NCI-H1417 treated with DMSO at 0.1 percent for 48 hours (cell line): ENCODE data around the gene NMRK2.
"Not testable (repeated sequence)": the region's sequence is repeated elsewhere in the genome, so short reads cannot be mapped to it uniquely, and the experiment has no call there.

Source experiments
- DNase-seq: peaks from one replicate; lab custom pipeline; 2025; lab: John Stamatoyannopoulos, UW

NMRK2 gene

DNA sequence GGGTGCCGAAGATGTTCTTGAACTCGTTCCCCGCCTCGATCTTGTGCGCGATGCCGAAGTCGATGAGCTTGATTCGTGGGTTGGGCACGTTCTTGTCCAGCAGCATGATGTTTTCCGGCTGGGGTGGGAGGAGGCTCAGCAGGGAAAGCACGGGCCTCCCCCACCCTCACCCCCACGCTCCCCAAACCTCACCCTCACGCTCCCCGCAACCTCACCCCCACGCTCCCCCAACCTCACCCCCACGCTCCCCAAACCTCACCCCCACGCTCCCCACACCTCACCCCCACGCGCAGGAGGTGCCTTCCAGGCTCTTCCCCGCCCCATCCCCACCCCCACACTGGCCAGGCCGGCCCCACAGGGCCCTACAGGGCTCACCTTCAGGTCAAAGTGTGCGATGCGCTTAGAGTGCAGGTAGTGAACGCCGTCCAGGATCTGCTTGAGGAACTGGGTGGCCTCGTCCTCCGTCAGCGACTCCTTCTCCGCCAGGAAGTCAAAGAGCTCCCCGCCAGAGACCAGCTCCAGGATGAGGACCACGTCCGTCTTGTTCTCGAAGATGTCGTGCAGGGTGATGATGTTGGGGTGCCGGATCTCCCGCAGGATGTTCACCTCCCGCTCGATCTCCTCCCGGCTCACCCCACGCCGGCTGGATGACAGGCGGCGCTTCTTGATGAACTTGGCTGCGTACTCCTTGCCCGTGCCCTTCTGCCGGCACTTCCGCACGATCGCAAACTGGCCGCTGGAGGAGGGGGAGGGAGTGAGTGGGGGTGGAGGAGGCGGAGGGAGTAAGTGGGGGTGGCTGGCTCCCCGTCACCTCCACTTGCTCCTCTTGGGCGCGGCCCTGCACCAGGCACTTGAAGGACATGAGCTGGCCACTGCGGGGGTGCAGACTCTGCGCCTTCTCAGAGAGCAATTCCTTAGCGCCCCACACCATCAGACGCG lies 31.7 kb downstream of the NMRK2 start:
- no peak for DNase-seq

DNA sequence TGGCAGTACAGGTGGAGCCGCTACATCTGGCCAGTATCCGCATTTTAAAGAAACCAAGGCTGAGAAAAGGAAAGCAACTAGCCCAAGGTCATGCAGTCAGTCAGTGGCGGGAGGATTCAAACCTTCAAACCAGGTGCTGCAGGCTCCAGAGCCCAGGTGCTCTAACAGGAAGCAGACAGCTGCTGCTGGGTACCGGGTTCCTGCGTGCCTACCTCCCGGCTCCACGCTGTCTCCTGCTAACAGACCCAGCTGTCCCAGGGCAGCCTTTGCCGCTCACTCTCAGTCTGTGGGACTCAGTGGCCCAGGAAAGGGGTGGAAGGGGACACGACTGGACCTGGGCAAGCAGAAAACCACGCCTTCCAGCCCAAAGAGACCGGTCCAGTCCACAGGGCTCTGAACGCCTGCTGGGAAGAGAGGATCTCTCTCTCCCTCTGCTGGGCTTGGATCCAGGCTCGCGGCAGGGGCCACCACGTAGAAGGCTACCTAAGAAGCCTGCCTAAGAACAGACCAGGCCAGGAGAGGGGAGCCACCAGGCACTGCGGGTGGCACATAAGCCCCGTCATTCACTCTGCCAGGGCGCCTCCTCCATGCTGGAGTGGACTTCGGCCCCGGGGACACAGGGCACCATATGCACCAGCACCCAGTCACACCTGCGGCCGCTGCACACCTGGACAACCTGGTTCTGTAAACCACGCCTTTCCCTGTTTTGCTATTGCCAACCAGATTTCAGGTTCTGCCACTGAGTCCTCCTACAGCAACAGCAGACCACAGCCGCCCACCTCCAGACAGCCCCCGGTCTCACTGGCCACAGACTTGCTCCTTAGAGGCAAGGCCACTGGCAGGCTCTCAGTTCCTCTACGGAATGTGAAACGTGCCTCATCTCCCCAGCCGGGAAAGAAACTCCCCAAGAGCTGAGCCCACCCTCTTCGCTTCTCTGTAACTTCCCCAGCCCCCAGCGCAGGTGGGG lies 33.5 kb downstream of the NMRK2 start:
- DNase-seq, result no peak

DNA sequence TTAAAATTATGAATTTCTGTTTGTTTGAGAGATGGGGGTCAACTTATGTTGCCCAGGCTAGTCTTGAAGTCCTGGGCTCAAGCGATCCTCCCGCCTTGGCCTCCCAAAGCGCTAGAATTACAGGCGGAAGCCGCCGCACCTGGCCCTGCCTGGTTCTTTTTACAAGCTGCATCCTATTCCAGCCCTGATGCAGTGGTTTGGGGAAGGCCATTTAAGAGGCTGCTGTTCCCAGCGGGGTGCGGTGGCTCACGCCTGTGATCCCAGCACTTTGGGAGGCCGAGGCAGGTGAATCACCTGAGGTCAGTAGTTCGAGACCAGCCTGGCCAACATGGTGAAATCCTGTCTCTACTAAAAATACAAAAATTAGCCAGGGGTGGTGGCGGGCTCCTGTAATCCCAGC lies 35.1 kb downstream of the NMRK2 start:
- DNase-seq, result not testable (repeated sequence)

DNA sequence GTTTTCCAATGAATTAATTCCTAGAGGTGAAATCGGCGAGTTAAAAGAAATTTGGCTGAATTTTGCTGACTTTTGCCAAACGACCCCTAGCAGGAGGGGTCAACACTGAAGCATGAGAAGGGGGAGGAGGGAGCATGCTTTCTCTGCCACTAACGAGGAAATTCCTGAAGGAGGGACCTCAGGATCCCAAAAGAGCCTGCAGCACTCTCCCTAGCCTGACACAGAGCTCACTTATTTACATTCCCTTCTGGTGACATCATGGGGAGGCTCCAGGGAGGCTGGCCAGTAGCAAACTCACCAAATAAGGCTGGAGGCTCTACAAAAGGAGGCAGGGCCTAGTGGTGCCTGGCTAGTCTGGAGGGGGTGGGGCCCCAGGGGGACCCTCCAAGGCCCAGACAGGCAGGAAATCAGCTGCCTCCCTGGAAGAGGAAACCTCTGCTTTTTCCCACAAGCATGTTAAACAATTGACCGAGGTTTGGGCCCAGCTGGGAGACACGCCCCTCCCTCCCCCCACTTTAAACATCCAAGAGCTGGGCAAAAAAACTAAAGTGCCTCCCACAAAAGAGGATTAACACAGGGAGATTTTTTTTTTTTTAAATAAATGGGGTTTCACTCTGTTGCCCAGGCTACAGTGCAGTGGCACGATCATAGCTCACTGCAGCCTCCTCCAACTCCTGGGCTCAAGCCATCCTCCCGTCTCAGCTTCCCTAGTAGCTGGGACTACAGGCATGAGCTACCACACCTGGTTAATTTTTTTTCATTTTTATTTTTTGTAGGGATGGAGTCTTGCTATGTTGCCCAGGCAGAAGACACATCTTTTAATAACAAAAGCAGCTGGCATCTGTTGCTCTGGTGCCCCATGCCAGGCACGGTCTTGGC lies 35.9 kb downstream of the NMRK2 start:
- no peak for DNase-seq

DNA sequence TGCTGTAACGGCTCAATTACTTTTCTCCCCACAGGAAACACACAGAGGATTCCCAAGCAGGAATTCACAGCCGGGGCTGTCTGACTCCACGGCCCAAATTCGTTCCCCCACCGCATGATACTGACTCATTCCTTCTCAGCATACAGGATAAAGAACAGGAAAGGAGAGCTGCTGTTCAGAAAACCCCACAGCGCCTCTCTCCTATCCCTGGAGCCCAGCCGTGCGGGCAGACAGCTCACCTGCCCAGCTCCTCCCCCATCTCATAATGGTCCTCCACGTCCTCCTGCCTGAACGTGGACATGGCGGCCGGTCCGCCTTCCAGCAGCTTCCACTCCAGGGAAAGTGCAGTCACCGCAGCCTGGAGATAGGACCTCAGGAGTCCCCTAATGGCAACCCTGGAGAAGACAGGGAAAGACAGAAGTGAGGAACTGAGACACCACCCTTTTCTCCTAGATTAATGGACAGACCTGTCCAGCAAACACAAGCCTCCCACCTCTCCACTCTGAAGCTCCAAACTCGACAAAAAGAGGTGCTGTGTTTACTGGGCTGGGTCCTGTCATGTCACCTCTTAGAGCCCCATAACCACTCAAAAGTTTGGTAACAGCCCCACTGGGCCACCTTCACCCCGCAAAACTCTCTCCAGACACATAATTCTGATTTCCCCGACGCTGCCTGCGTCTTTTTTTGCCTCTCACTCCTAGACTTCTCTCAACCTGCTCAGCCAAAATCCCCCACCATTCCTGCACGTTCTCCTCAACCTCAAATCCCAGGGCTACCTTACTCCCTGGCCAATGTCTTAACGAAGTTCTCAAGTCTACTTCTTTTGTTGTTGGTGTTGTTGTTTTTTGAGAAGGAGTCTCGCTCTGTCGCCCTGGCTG lies 36.8 kb downstream of the NMRK2 start:
- DNase-seq, result no peak

DNA sequence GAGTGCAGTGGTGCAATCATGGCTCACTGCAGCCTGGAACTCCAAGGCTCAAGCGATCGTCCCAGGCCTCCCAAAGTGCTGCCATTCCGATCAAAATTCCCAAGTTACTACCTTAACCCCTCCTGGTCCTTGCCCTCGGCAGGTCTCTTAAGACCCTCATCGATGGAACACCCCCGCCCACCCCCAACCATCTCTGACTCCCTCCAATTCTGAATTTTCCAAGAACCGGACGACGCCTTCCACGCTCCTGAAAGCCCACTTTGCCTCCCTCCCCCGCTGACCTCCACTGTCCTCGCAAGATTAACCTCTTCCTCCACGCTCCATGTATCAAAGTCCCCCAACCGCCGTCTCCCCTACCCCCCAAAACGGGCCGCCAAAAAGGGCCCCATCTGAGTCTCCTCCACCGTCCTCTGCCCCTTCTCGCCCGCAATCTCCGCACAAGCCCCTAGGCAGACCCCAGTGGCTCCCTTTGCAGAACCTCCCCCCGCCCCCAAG lies 37.5 kb downstream of the NMRK2 start:
- DNase-seq, result no peak

DNA sequence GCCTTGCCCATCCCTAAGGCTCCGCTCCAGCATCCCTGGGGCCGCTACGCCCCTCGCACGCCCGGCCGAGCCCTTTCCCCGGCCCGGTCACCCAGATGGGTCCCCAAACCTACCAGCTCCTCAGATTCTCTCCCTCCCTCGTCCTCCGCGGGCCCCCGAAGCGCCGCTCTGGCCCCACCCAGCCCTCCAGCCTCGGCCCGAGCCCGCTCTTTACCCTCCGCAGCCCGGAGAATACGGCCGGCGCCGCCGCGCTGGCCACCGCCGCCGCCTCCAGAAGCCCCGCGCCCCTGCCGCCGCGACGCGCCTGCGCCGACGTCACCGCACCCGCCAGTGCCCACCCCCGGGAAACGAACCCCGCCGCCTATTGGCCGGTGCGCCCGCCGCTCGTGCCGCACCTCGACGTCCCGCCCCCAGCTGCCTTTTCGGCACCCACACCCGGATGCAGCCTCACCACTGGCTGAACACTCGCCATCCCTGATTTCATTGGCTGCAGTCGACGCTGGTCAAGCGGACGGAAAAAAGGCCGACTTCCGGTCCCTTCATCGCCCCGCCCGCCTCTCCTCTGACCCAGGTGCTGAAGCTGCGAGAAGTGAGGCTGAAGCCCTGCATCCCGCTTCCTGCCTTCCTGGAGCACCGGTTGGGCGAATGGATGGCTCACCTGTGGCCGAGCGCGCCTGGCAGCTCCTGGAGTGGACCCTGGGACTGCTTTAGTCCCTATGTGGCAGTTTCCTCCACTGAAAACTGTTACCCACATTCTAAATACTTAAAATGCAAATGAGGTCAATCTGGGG lies 38.1 kb downstream of the NMRK2 start, which contains the start of gene DAPK3:
TSS of gene DAPK3 (minus strand) at position 292 of the 791 bp plus-strand sequence. CDS start 1,364 bp downstream, outside the sequence.
- peak; percentile 93 for DNase-seq

DNA sequence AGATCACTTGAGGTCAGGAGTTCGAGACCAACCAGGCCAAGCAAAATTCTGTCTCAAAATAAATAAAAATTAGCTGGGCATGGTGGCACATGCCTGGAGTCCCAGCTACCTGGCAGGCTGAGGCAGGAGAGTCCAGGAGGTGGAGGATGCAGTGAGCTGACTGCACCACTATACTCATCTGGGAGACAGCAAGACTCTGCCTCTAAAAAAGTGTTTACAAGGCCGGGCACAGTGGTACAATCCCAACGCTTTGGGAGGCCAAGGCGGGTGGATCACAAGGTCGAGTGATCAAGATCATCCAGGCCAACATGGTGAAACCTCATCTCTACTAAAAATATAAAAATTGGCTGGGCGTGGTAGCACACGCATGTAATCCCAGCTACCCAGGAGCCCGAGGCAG lies 42.3 kb downstream of the NMRK2 start:
- no peak for DNase-seq

DNA sequence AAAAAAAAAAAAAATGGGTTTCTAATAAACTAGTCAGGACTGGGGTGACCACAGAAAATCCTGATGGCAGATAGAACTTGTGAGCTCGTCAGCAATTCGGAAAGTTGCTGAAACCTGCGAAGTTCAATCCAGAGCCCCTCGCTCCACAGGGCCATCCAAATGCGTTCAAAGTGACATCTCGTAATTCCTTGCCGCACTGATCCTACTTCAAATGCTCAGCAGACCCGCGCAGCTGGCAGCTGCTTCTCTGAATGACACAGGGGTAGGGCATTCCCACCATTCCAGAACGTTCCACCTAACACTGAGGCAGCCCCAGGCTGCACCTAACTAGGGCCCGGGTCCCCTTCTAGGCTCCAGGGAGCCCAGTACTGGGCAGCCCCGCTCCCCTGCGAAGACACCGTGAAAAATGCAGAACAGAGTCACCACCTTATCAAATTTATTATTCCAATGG lies 42.8 kb downstream of the NMRK2 start:
- no peak for DNase-seq

DNA sequence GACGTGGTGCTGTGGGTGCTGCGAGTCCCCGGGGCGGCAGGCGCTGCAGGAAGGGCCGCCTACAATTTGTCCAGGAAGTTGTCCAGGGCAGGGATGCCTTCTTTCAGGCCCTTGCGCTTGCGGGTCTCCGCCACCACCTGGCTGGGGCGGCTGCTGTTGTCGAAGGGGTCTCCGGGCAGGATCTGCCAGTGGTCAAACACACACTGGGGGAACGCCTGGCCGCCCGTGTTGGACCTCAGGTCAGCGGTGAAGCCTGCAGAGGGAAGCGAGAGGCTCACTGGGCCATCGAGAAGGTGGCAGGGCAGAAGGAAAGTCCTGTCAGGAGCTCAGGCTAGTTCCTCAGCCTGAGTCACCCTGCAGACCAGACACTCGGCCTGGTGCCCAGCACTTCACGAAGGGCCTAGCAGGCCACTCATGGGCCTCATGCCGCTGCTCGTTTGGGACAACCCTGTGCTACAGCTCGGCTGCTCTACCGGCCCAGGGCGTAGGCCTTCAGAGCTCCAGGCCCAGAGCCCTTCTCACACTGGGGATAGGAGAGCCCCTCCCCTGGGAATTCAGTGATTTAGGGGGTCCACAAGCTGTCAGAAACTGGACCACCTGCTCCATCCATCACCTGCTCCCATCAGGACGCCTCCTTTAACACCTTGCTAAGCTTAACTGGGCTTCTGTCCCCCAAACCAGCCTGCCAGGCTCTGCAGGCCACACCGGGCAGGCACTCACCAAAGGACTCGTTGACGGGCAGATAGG lies 43.8 kb downstream of the NMRK2 start:
- no peak for DNase-seq

DNA sequence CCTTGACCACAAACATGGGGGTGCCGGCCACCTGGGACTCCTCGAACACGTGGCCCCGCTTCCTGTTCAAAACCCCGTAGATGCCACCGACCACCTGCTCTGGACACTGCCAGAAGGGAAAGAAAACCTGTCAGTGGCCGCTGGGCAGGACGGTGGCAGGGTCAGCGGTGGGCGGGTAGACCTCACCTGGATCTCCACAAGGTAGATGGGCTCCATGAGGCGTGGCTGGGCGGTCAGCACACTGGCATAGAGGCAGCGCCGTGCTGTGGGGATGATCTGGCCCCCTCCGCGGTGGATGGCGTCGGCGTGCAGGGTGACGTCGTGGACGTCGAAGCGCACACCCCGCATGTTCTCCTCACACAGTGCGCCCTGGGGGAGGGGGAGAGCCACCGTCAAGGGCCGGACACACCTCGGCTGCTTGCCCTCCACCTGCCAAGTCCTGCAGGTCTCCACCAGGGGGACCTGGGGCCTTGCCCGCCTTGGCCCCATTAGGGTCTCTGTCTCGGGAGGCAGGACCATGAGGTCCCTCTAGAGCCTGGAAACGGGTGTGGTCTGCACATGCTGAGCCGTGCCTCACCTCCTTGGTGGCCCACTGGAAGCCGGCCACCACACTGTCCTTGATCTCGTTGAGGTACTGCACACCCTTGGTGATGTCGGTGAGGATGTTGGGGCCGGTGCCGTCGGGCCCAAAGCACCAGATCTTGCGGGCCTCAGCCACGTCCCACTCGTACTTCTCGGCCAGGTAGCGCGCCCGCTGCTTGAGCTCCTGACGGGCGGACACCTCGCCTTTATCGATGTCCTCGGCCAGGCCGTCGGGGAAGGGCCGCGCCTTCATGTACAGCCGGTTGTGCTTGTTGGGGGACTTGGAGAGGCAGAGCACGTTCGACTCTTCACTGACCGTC lies 44.6 kb downstream of the NMRK2 start:
- no peak for DNase-seq

DNA sequence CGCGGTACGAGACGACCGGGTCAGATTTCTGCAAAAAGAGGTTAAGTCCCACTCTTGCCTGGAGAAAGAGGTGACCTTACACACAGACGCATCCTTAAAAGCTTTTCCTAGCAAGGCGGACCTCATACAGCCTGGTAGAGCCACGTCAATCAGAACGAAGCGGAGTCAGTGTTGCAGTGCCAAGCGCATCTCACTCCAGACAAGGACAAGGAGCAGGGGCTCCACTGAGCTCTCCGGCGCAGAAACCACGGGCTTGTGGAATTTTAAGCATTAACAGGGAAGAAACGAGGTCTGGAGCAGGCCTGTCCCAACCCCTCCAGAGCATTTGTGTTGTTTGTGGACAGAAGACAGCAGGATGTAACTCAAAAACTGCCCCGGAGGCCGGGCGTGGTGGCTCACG lies 45.3 kb downstream of the NMRK2 start:
- DNase-seq, result no peak

DNA sequence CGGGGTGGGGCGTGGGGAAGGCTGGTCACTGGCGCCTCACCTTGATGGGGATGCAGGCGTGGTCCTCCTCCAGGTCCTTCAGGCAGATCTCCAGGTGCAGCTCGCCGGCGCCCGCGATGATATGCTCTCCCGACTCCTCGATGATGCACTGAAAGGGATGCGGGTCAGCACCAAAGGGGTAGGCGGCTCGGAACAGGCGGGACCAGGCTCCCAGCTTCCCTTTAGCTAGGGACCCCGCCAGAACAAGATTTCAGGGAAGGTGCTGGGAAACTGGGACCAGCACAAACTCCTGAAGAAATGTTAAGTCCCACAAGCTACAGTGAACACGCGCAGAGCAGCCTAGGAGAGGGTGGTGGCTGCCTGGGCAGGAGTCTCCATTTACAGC lies 46.4 kb downstream of the NMRK2 start:
- no peak for DNase-seq

DNA sequence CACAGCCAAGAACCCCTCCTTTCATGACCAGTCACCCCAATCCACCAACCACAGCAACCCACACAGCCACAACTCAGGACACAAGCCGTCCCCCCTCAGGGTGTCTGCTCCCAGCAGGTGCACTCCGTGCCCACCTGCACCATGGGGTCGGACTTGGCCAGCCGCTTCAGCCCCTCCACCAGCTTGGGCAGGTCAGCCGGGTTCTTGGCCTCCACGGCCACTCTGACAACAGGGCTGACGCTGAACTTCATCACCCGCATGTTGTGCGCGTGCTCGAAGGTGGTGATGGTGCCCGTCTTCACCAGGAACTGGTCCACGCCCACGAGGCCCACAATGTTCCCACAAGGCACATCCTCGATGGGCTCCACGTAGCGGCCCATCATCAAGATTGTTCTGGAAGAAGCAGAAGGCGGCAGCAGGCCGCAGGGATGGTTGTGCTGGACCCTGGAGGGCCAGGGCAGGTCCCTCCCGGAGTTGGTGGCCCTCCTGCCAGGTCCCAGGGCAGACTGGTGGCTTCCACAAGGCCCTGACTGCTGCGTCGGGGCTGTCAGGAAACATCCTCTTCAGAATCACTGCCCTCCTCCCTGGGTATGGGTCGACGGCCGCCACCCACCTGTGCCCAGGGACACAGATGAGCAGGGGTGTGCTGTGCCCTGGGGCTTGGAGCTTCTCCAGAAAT lies 46.9 kb downstream of the NMRK2 start:
- DNase-seq, result no peak

DNA sequence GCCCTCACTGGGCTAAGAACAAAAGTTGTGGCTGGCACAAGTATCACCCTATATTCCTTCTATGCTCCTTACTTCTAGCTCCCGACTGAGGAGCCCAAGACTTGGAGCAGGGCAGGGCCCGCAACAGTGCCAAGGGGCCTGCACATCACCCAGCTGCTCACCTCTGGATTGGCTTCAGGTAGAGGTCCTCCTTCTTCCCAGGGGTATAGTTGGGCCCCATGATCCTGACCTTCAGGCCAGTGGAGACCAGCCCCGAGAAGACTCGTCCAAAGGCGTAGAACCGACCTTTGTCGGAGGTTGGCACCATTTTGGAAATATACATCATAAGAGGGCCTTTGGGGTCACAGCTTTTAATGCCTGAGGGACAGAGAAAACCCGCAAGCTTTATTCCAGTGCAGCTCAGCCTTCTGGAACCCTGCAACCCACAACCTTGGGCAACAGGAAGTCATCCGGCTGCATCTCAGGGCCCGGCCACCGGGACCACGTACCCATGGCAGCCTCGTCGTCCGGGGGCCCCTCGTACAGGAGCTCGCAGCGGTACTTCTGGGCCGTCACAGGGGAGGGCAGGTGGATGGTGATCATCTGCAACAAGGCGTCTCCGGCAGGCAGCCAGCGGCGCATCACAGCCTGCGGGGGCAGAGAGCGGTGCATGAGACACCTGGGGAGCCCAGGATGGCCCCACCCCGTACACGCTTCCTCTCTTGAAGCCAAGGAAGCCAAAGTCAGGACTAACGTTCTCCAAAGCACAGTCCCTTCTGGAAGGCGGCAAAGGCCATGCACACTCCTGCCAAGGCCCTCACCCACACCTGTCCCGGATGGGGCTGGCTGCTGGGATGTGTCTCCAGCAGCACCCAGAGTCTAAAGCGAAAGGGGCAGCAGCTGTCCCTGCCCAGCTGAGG lies 47.7 kb downstream of the NMRK2 start:
- DNase-seq, result no peak

DNA sequence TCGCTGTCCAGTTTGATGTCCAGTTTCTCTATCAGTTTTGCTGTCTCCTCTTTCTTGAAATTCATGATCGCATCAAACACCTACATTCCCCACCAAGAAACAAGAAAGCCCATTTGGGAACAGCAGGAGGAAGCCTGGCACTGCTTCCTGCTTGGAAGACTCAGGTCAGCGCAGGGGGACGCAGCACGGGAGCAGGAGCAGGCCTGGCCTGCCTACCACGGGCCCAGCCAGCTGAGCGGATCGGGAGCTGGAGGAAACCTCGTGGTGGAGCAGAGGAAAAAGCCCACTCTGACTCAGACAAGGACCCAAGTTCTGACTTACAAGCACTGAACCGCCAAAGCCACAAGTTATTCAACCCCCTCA lies 48.5 kb downstream of the NMRK2 start:
- DNase-seq, result no peak
